Pancreas (tissue), 10 donors: Measurements from ENCODE around the gene KCNQ1OT1. TPM values are rescaled to one million over a fixed set of nuclear protein-coding genes. Genes with fewer than 3 reads are reported as not detected.

ENCODE experiments used
- ATAC-seq, 4 donors: fragments of 200-7000 bp; cut with Tn5 transposase; one replicate each; pipeline versions ENCODE4 v1.8.0 to v1.9.1; 2020; ENCODE audit warnings: mild to moderate bottlenecking in 4 of 4, moderate library complexity in 4 of 4
- DNase-seq, 6 donors: peaks; one replicate each; pipeline ENCODE4 v3.0.0-alpha.2; 2020
- FAIRE-seq: peaks from 2 replicates; lab custom pipeline; 2012; peaks lifted over from hg19 to GRCh38; lab: Jason Lieb, UNC
- H3K27ac ChIP-seq, 4 donors: fragments of 200-600 bp; sonication (generic); 1 replicate in 3 of 4; 2 replicates in 1 of 4; pipeline versions ENCODE4 v1.5.0 to v1.8.0; 2020
- H3K27me3 ChIP-seq, 4 donors: fragments of 200-600 bp; one replicate each; pipeline ENCODE4 v1.8.0; 2021
- H3K36me3 ChIP-seq, 3 donors: fragments of 200-600 bp; sonication (generic) in 1 of 3; one replicate each; pipeline versions ENCODE4 v1.5.0 to v1.8.0; 2020 to 2021
- H3K4me1 ChIP-seq, 3 donors: fragments of 200-600 bp; one replicate each; pipeline ENCODE4 v1.8.0; 2021
- H3K4me3 ChIP-seq, 4 donors: fragments of 200-600 bp; sonication (generic) in 2 of 4; one replicate each; pipeline versions ENCODE4 v1.5.0 to v1.8.0; 2020 to 2021
- H3K9me3 ChIP-seq, 4 donors: fragments of 200-600 bp; one replicate each; pipeline ENCODE4 v1.8.0; 2021
- CTCF ChIP-seq, 4 donors: fragments of 200-600 bp; sonication (generic) in 3 of 4; IDR thresholded peaks; one replicate each; pipeline versions ENCODE4 v1.5.0 to v1.8.0; 2021; ENCODE audit warnings: antibody characterized with exemption in 4 of 4
- WGBS, 2 donors: extraction: QIAGEN DNeasy Blood & Tissue Kit; methylation state at CpG; one replicate each; pipeline ENCODE4 v1.1.7; 2013; 5-methylcytosine and 5-hydroxymethylcytosine counted together
- intact Hi-C, 3 donors: fragments of 100-400 bp; cut with DNase I; formaldehyde crosslinking; loops; one replicate each; pipeline versions ENCODE4 v1.11.1 to v1.14.2; 2022
- polyA plus RNA-seq, 2 donors: library from polyadenylated mRNA; stranded (reverse); fragments of 200-250 nt; gene quantifications; one replicate each; pipeline ENCODE4 v1.2.3, GENCODE V29; 2013
- total RNA-seq, 6 donors: library from RNA; stranded (reverse); fragmentation: NEBNext Ultra II Directional in 4 of 6; extraction: Animal tissue kit (Norgen Biotek cat#: 25700) in 4 of 6; gene quantifications; one replicate each; pipeline versions ENCODE4 v1.2.1 to v1.2.4, GENCODE V29; 2021 to 2023
- donor health status: healthy with polysubstance abuse.
- donor health status: DM: no; HTN: no; CAD: no; lungs with moderate emphysema.
- donor health status: DM: no; HTN: no; CAD: no.
- donor health status: control.
- donor health status: control.
- donor health status: Bipolar disorder and iron deficiency.
- donor health status: DM: yes; HTN: yes; CAD: no.
- donor health status: DM: no; HTN: no; CAD: no.
- donor health status: DM: no; HTN: no; CAD: no.
- donor health status: DM: yes; HTN: yes; CAD: no.

Gene KCNQ1OT1
- total and polyA plus RNA-seq, 8 donors, result 0.31 to 1.9 (median 1.4) TPM

- FAIRE-seq (no peak), ATAC-seq (no peak), DNase-seq (no peak)
- no peak overlapping the region for H3K27ac ChIP-seq
- WGBS, 2 donors, result 24 to 28% methylated on average over 3 of the region's 3 CpGs
- H3K9me3 ChIP-seq, result no peaks in the 10 kb centered on the region
- intact Hi-C loops, result no loop called here
- H3K36me3 ChIP-seq, result no peaks in the 10 kb centered on the region
- no peak overlapping the region for H3K4me3 ChIP-seq
- no peak for TF ChIP-seq CTCF (IDR thresholded peaks at IDR 0.05)
- H3K4me1 ChIP-seq, result no peaks in the 10 kb centered on the region
- no peaks in the 10 kb centered on the region for H3K27me3 ChIP-seq
Observed at GRCh38 chr11:2621894-2622293, 77.9 kb downstream of the KCNQ1OT1 start.

- no peak for DNase-seq
Observed at GRCh38 chr11:2612884-2613571, 86.8 kb downstream of the KCNQ1OT1 start.

GRCh38 chr11:2609345-2609744, 90.4 kb downstream of the KCNQ1OT1 start:
- no peak for FAIRE-seq
- intact Hi-C loops, result no loop called here
- DNase-seq, result no peak
- Histone ChIP-seq H3K4me1 (no peaks in the 10 kb centered on the region), H3K27ac (no peak overlapping the region), H3K4me3 (no peak overlapping the region), H3K9me3 (no peaks in the 10 kb centered on the region), H3K36me3 (no peaks in the 10 kb centered on the region), H3K27me3 (no peaks in the 10 kb centered on the region)
- WGBS, 2 donors, result 94 to 98% methylated on average over 2 of the region's 2 CpGs
- no peak for ATAC-seq
- no peak for TF ChIP-seq CTCF (IDR thresholded peaks at IDR 0.05)

More at GRCh38 chr11:2612884-2613571, 86.8 kb downstream of the KCNQ1OT1 start:
- no peaks in the 10 kb centered on the region for H3K27me3 ChIP-seq
- H3K27ac ChIP-seq, result no peak overlapping the region
- 86 to 95% methylated on average over 4 of the region's 4 CpGs for WGBS, 2 donors
- intact Hi-C loops, result no loop called here
- no peaks in the 10 kb centered on the region for H3K36me3 ChIP-seq
- TF ChIP-seq CTCF (IDR thresholded peaks at IDR 0.05), result no peak
- H3K4me1 ChIP-seq, result no peaks in the 10 kb centered on the region
- FAIRE-seq, result no peak
- ATAC-seq, result peak in 2 of 4 donors; percentile 30
- no peak overlapping the region for H3K4me3 ChIP-seq
- H3K9me3 ChIP-seq, result no peaks in the 10 kb centered on the region

GRCh38 chr11:2599561-2600189, 100.1 kb downstream of the KCNQ1OT1 start:
- ATAC-seq (peak in 2 of 4 donors; percentile 41 to 42), FAIRE-seq (no peak), DNase-seq (peak in 1 of 6 donors; percentile 21)
- no peaks in the 10 kb centered on the region for H3K4me1 ChIP-seq
- H3K36me3 ChIP-seq, result no peaks in the 10 kb centered on the region
- 74 to 79% methylated on average over 8 of the region's 8 CpGs for WGBS, 2 donors
- no peak overlapping the region for H3K27ac ChIP-seq
- H3K9me3 ChIP-seq, result no peaks in the 10 kb centered on the region
- H3K27me3 ChIP-seq, result no peaks in the 10 kb centered on the region
- TF ChIP-seq CTCF (IDR thresholded peaks at IDR 0.05), result no peak
- H3K4me3 ChIP-seq, result no peak overlapping the region
- intact Hi-C loops, result no loop called here

GRCh38 chr11:2595204-2595603, 104.6 kb downstream of the KCNQ1OT1 start:
- Histone ChIP-seq H3K4me3 (no peak overlapping the region), H3K27me3 (no peaks in the 10 kb centered on the region), H3K27ac (no peak overlapping the region), H3K4me1 (no peaks in the 10 kb centered on the region), H3K9me3 (no peaks in the 10 kb centered on the region), H3K36me3 (peaks cover 0 to 18% (median 0%) of the 10 kb centered on the region in 3 donors)
- no peak for TF ChIP-seq CTCF (IDR thresholded peaks at IDR 0.05)
- 94 to 97% methylated on average over 3 of the region's 3 CpGs for WGBS, 2 donors
- intact Hi-C loops, result no loop called here
- no peak for FAIRE-seq
- no peak for DNase-seq
- ATAC-seq, result no peak
